ENCODE measurements around the gene FKBP4. TPM values are rescaled to one million over a fixed set of nuclear protein-coding genes. Genes with fewer than 3 reads are reported as not detected.

The FKBP4 gene
- total RNA-seq, 1 donor from 2014 or later, result 57.5 TPM

GRCh38 chr12:2759733-2760132 lies 35.0 kb upstream of the FKBP4 start:
- Mint-ChIP-seq H3K27ac (ENCODE audit: unreplicated experiment) (no peak overlapping the region), H3K27me3 (ENCODE audit: unreplicated experiment) (peaks cover 1% of the 10 kb centered on the region), H3K4me1 (ENCODE audit: low read depth, unreplicated experiment) (no peaks in the 10 kb centered on the region), H3K36me3 (ENCODE audit: unreplicated experiment) (no peaks in the 10 kb centered on the region), H3K9me3 (ENCODE audit: unreplicated experiment) (no peaks in the 10 kb centered on the region), H3K4me3 (ENCODE audit: unreplicated experiment) (no peak overlapping the region)
- TF ChIP-seq CTCF (IDR thresholded peaks at IDR 0.05; ENCODE audit: partially characterized antibody, unreplicated experiment), result no peak
- DNase-seq, result no peak

DNA sequence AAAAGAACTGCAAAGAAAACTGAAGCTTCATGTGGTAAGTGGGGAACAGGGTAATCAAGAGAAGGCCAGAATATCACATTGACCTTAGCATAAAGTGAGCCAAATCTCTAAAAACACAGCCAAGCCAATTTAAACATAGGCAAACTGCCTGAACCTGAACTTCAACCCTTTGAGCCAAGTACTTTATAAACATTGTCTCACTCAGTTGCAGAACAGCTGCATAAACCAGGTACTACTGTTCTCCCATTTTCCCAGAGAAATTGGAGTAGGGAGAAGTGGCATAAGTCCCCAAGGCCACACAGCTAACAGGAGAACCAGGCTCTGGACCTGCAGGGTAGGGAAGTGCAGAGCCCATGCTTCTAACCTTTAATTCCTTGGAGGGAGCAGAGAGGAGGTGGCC lies 30.4 kb upstream of the FKBP4 start:
- Mint-ChIP-seq H3K4me3 (ENCODE audit: unreplicated experiment) (no peak overlapping the region), H3K36me3 (ENCODE audit: unreplicated experiment) (no peaks in the 10 kb centered on the region), H3K9me3 (ENCODE audit: unreplicated experiment) (no peaks in the 10 kb centered on the region), H3K27ac (ENCODE audit: unreplicated experiment) (no peak overlapping the region), H3K27me3 (ENCODE audit: unreplicated experiment) (peaks cover 1% of the 10 kb centered on the region), H3K4me1 (ENCODE audit: low read depth, unreplicated experiment) (no peaks in the 10 kb centered on the region)
- no peak for DNase-seq
- no peak for TF ChIP-seq CTCF (IDR thresholded peaks at IDR 0.05; ENCODE audit: partially characterized antibody, unreplicated experiment)

DNA sequence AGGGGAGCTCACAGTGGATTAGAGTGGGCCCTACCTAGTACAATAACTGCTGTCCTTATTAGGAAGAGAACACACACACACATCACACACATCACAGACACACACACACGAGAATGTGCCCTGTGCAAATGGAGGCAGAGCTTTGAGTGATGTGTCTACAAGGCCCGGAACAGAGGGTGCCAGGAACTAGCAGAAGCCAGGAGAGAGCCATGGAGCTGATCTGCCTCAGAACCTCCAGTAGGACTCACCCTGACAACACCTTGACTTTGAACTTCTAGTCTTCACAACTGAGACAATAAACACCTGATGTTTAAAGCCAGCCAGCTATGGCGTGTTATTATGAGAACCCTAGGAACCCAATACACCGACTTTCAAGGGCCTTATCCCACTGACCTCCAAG lies 29.7 kb upstream of the FKBP4 start:
- H3K27ac Mint-ChIP-seq (ENCODE audit: unreplicated experiment), result no peak overlapping the region
- peaks cover 1% of the 10 kb centered on the region for H3K27me3 Mint-ChIP-seq (ENCODE audit: unreplicated experiment)
- DNase-seq, result no peak

DNA sequence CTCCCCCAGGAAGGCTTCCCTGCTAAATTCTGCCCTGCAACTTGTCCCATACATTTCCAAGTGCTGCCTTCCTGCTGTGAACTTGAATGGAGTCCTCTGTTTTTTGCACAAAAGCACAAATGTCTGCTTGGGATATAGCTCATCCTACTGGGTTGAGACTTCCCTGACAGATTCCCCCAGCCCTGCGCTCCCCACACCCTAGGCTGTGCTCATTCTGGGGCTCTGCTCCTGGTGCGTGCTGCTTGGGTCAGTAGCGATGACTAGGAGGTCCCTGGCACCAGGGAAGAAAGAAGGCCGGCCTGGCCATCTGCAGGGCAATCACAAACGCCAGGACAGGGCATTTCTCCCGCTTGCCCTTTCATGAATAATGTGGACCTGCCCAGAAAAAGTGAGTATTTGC lies 29.2 kb upstream of the FKBP4 start:
- no peak overlapping the region for H3K27ac Mint-ChIP-seq (ENCODE audit: unreplicated experiment)
- no peak for TF ChIP-seq CTCF (IDR thresholded peaks at IDR 0.05; ENCODE audit: partially characterized antibody, unreplicated experiment)
- no peaks in the 10 kb centered on the region for H3K4me1 Mint-ChIP-seq (ENCODE audit: low read depth, unreplicated experiment)
- H3K9me3 Mint-ChIP-seq (ENCODE audit: unreplicated experiment), result peaks cover 3% of the 10 kb centered on the region
- H3K4me3 Mint-ChIP-seq (ENCODE audit: unreplicated experiment), result no peak overlapping the region
- peaks cover 1% of the 10 kb centered on the region for H3K27me3 Mint-ChIP-seq (ENCODE audit: unreplicated experiment)
- peaks cover 3% of the 10 kb centered on the region for H3K36me3 Mint-ChIP-seq (ENCODE audit: unreplicated experiment)
- DNase-seq, result no peak

More for the DNA sequence above, 29.7 kb upstream of the FKBP4 start:
- Mint-ChIP-seq H3K9me3 (ENCODE audit: unreplicated experiment) (no peaks in the 10 kb centered on the region), H3K4me1 (ENCODE audit: low read depth, unreplicated experiment) (no peaks in the 10 kb centered on the region), H3K4me3 (ENCODE audit: unreplicated experiment) (no peak overlapping the region), H3K36me3 (ENCODE audit: unreplicated experiment) (no peaks in the 10 kb centered on the region)
- no peak for TF ChIP-seq CTCF (IDR thresholded peaks at IDR 0.05; ENCODE audit: partially characterized antibody, unreplicated experiment)

GRCh38 chr12:2768224-2768961 lies 26.4 kb upstream of the FKBP4 start:
- Mint-ChIP-seq H3K27ac (ENCODE audit: unreplicated experiment) (no peak overlapping the region), H3K4me1 (ENCODE audit: low read depth, unreplicated experiment) (no peaks in the 10 kb centered on the region), H3K9me3 (ENCODE audit: unreplicated experiment) (peaks cover 5% of the 10 kb centered on the region), H3K27me3 (ENCODE audit: unreplicated experiment) (peaks cover 5% of the 10 kb centered on the region), H3K4me3 (ENCODE audit: unreplicated experiment) (no peak overlapping the region), H3K36me3 (ENCODE audit: unreplicated experiment) (peaks cover 6% of the 10 kb centered on the region)
- DNase-seq, result no peak
- TF ChIP-seq CTCF (IDR thresholded peaks at IDR 0.05; ENCODE audit: partially characterized antibody, unreplicated experiment), result no peak

Measured in glutamatergic neuron (in vitro differentiated cells).